Caco-2 (cell line): ENCODE data around the gene TMEM18. TPM values are rescaled to one million over a fixed set of nuclear protein-coding genes. Genes with fewer than 3 reads are reported as not detected.

Experiments
- BruUV-seq: library from RNA; stranded (reverse); fragments of 400-500 nt; replicated peaks from 2 replicates; lab custom pipeline; 2021; lab: Mats Ljungman, UMichigan
- CTCF ChIA-PET: fragments of 300-600 bp; sonication (Branson Sonifier 250); formaldehyde crosslinking; loops from one replicate; lab custom pipeline; 2022; ENCODE audit warnings: antibody characterized with exemption; lab: Charles Lee
- POLR2A ChIA-PET: fragments of 300-600 bp; sonication (Branson Sonifier 250); formaldehyde crosslinking; loops from one replicate; lab custom pipeline; 2022; ENCODE audit warnings: antibody characterized with exemption; lab: Charles Lee
- DNase-seq, 2 experiments: peaks; one replicate each; pipeline versions ENCODE4 v3.0.0 to v3.0.0-alpha.2; 2020 to 2022
- H3K27me3 ChIP-seq: replicated peaks from 2 replicates; pipeline ENCODE4 v1.6.0; 2011; ENCODE audit warnings: low read length; ENCODE audit not compliant: control insufficient read depth, insufficient read depth
- H3K36me3 ChIP-seq: 2 replicates; pipeline ENCODE4 v1.5.1; 2011; ENCODE audit warnings: low read length; ENCODE audit not compliant: control insufficient read depth, insufficient read depth
- H3K4me1 ChIP-seq: fragments of 250-450 bp; sonication (Bioruptor Pico); 2 replicates; pipeline ENCODE4 v1.5.1; 2020; ENCODE audit warnings: mild to moderate bottlenecking
- H3K4me3 ChIP-seq: 2 replicates; pipeline ENCODE4 v1.5.1; 2011; ENCODE audit warnings: low read depth, mild to moderate bottlenecking, control low read depth, low read length
- H3K9me3 ChIP-seq: fragments of 250-450 bp; sonication (Bioruptor Pico); 2 replicates; pipeline ENCODE4 v1.5.1; 2020; ENCODE audit warnings: mild to moderate bottlenecking, moderate library complexity
- H3K27ac Mint-ChIP-seq: one replicate; pipeline ENCODE4 v1.8.0; 2022; ENCODE audit warnings: mixed read lengths; ENCODE audit not compliant: unreplicated experiment
- H3K27me3 Mint-ChIP-seq: one replicate; pipeline ENCODE4 v1.8.0; 2022; ENCODE audit warnings: mixed read lengths; ENCODE audit not compliant: insufficient read depth, unreplicated experiment
- H3K36me3 Mint-ChIP-seq: one replicate; pipeline ENCODE4 v1.8.0; 2022; ENCODE audit warnings: mild to moderate bottlenecking, mixed read lengths; ENCODE audit not compliant: insufficient read depth, unreplicated experiment
- H3K4me1 Mint-ChIP-seq: one replicate; pipeline ENCODE4 v1.8.0; 2022; ENCODE audit warnings: low read depth, mixed read lengths; ENCODE audit not compliant: unreplicated experiment
- H3K4me3 Mint-ChIP-seq: one replicate; pipeline ENCODE4 v1.8.0; 2022; ENCODE audit warnings: mild to moderate bottlenecking, moderate library complexity, mixed read lengths; ENCODE audit not compliant: unreplicated experiment
- H3K9me3 Mint-ChIP-seq: one replicate; pipeline ENCODE4 v1.8.0; 2022; ENCODE audit warnings: mixed read lengths; ENCODE audit not compliant: unreplicated experiment
- CTCF ChIP-seq, 2 experiments: fragments of 200-600 bp in 1 of 2; IDR thresholded peaks; 1 replicate in 1 of 2; 2 replicates in 1 of 2; pipeline versions ENCODE4 v1.5.1 to v1.8.0; 2011 to 2022; ENCODE audit warnings: antibody characterized with exemption in 1 of 2, control low read depth in 1 of 2, inconsistent platforms in 1 of 2, low read depth in 1 of 2, low read length in 1 of 2, mild to moderate bottlenecking in 1 of 2, moderate library complexity in 1 of 2; ENCODE audit not compliant: insufficient read depth in 1 of 2, severe bottlenecking in 1 of 2, unreplicated experiment in 1 of 2
- intact Hi-C: fragments of 100-400 bp; cut with micrococcal nuclease; formaldehyde crosslinking; loops from one replicate; pipeline ENCODE4 v1.10.0; 2022; ENCODE audit not compliant: unreplicated experiment
- total RNA-seq: library from RNA; stranded (reverse); gene quantifications from 2 replicates; pipeline ENCODE4 v1.2.3, GENCODE V29; 2022

TMEM18 gene
- total RNA-seq, 1 experiment from 2014 or later = 22.9 TPM

DNA sequence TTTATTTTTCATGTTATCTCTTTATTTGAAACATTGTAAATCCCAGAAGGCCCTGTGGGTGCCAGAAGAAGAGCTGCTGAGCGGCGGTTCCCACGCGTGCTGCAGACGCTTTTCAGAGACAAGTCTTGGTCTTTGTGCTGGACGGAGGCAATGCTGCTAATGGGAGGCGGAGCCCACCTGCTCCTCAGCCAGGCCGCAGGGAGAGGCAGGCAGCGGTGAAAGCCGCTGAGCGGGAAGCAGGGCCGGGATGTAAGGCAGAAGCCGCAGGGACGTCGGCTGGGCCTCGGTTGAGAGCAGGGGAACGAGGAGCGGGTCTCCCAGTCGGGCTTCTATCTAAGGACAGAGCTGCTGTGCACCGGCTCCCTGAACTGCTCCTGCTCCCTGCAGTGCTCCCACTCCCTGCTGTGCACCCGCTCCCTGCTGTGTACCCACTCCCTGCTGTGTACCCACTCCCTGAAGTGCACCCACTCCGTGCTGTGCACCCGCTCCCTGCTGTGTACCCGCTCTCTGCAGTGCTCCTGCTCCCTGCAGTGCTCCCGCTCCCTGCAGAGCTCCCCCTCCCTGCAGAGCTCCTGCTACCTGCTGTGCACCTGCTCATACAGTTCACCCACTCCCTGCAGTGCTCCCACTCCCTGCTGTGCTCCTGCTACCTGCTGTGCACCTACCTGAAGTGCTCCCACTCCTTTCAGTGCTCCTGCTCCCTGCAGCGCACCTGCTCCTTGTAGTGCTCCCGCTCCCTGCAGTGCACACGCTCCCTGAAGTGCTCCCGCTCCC is 16.4 kb downstream of the TMEM18 start:
- H3K4me1 ChIP-seq = no peaks in the 10 kb centered on the region
- H3K36me3 ChIP-seq = no peaks in the 10 kb centered on the region
- Mint-ChIP-seq H3K27me3 (peaks cover 12% of the 10 kb centered on the region), H3K4me3 (no peak overlapping the region), H3K27ac (no peak overlapping the region), H3K9me3 (peaks cover 12% of the 10 kb centered on the region), H3K4me1 (no peaks in the 10 kb centered on the region), H3K36me3 (peaks cover 9% of the 10 kb centered on the region)
- no peaks in the 10 kb centered on the region for H3K9me3 ChIP-seq
- no peak for TF ChIP-seq CTCF (IDR thresholded peaks at IDR 0.05; ENCODE audit: insufficient read depth in 1 of 2, low read depth in 1 of 2, low read length in 1 of 2, severe bottlenecking in 1 of 2, unreplicated experiment in 1 of 2)
- no peak overlapping the region for H3K4me3 ChIP-seq
- ChIA-PET CTCF (no interaction called here), POLR2A (no interaction called here)
- H3K27me3 ChIP-seq = no peaks in the 10 kb centered on the region
- DNase-seq = no peak
- intact Hi-C loops = no loop called here
- BruUV-seq = no TSS peak

DNA sequence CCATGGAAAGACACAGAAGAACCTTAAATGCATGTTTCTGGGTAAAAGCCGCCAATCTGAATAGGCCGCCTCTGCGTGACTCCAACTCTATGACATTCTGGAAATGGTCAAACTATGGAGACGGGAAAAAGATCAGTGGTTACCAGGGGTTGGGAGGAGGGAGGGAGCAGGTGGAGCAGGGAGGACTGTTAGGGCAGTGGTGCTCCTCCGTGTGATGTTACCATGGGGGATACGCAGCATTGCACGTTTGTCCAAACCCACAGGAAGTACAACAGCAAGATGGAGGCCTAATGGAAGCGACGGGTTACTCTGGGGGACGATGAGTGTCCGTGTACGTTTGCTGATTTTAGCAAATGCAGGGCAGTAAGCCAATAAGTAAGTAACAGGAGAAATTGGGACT is 17.2 kb downstream of the TMEM18 start:
- H3K9me3 Mint-ChIP-seq = peaks cover 4% of the 10 kb centered on the region
- no peak overlapping the region for H3K4me3 Mint-ChIP-seq
- Histone ChIP-seq H3K27me3 (no peaks in the 10 kb centered on the region), H3K36me3 (no peaks in the 10 kb centered on the region), H3K4me3 (no peak overlapping the region), H3K4me1 (no peaks in the 10 kb centered on the region), H3K9me3 (no peaks in the 10 kb centered on the region)
- no peak overlapping the region for H3K27ac Mint-ChIP-seq
- intact Hi-C loops = no loop called here
- no TSS peak for BruUV-seq
- CTCF ChIA-PET = no interaction called here
- no peak for DNase-seq
- TF ChIP-seq CTCF (IDR thresholded peaks at IDR 0.05; ENCODE audit: insufficient read depth in 1 of 2, low read depth in 1 of 2, low read length in 1 of 2, severe bottlenecking in 1 of 2, unreplicated experiment in 1 of 2) = no peak
- peaks cover 2% of the 10 kb centered on the region for H3K36me3 Mint-ChIP-seq
- H3K4me1 Mint-ChIP-seq = no peaks in the 10 kb centered on the region
- peaks cover 12% of the 10 kb centered on the region for H3K27me3 Mint-ChIP-seq
- POLR2A ChIA-PET = no interaction called here

DNA sequence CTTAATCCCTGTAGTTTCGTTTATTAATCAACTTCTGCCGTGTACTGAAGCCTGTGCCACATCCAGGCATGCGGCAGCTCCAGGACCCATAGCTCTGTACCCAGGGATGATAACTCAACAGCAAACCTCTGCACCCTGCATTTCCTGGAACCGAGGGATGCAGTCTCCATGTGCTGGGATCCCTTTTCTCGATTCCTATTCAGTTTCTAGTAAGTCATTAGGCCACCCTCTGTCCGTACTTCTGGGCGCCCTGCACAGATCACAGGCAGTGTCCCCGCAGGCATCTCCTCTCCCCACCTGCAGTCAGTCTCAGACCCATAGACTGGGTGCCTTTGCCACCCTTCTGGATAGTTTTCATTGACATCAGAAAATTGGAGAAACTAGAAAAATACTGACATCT is 18.8 kb downstream of the TMEM18 start:
- POLR2A ChIA-PET = no interaction called here
- no peak overlapping the region for H3K27ac Mint-ChIP-seq
- H3K27me3 Mint-ChIP-seq = peaks cover 15% of the 10 kb centered on the region
- Histone ChIP-seq H3K27me3 (no peaks in the 10 kb centered on the region), H3K36me3 (no peaks in the 10 kb centered on the region), H3K4me1 (no peaks in the 10 kb centered on the region), H3K4me3 (no peak overlapping the region), H3K9me3 (no peaks in the 10 kb centered on the region)
- no peaks in the 10 kb centered on the region for H3K4me1 Mint-ChIP-seq
- H3K9me3 Mint-ChIP-seq = no peaks in the 10 kb centered on the region
- no peak for TF ChIP-seq CTCF (IDR thresholded peaks at IDR 0.05; ENCODE audit: insufficient read depth in 1 of 2, low read depth in 1 of 2, low read length in 1 of 2, severe bottlenecking in 1 of 2, unreplicated experiment in 1 of 2)
- CTCF ChIA-PET = no interaction called here
- BruUV-seq = no TSS peak
- no peaks in the 10 kb centered on the region for H3K36me3 Mint-ChIP-seq
- intact Hi-C loops = no loop called here
- no peak for DNase-seq
- no peak overlapping the region for H3K4me3 Mint-ChIP-seq
